HEK293 (cell line): ENCODE data around the gene IGF2BP1.

Experiments used
- EGR2 ChIP-seq: fragments of 450-650 bp; formaldehyde crosslinking; IDR thresholded peaks from 2 replicates; pipeline ENCODE4 v1.5.1; 2016; ENCODE audit warnings: low read depth, missing biosample characterization, missing genetic modification characterization
- ELK4 ChIP-seq: IDR thresholded peaks from 2 replicates; pipeline ENCODE4 v1.6.1; 2011; ENCODE audit warnings: mild to moderate bottlenecking, low read depth, low read length, borderline replicate concordance
- HOXA7 ChIP-seq: sonication (generic); formaldehyde crosslinking; IDR thresholded peaks from 2 replicates; pipeline ENCODE4 v1.8.1; 2022; ENCODE audit warnings: missing genetic modification reagents, borderline replicate concordance
- KLF16 ChIP-seq: fragments of 450-650 bp; formaldehyde crosslinking; IDR thresholded peaks from 2 replicates; pipeline ENCODE4 v1.5.1; 2017; ENCODE audit warnings: missing biosample characterization, missing genetic modification characterization
- MYNN ChIP-seq: fragments of 450-650 bp; formaldehyde crosslinking; IDR thresholded peaks from 2 replicates; pipeline ENCODE4 v1.5.1; 2016; ENCODE audit warnings: missing biosample characterization, missing genetic modification characterization, borderline replicate concordance
- RBAK ChIP-seq: fragments of 450-650 bp; formaldehyde crosslinking; IDR thresholded peaks from 2 replicates; pipeline ENCODE4 v1.5.1; 2016; ENCODE audit warnings: missing biosample characterization, missing genetic modification characterization
- SCRT1 ChIP-seq: fragments of 450-650 bp; formaldehyde crosslinking; IDR thresholded peaks from 2 replicates; pipeline ENCODE4 v1.5.1; 2016; ENCODE audit warnings: missing biosample characterization, missing genetic modification characterization, borderline replicate concordance
- SP7 ChIP-seq: fragments of 450-650 bp; formaldehyde crosslinking; IDR thresholded peaks from 2 replicates; pipeline ENCODE4 v1.5.1; 2016; ENCODE audit warnings: missing biosample characterization, missing genetic modification characterization
- ZBTB26 ChIP-seq: fragments of 450-650 bp; formaldehyde crosslinking; optimal IDR thresholded peaks from 2 replicates; pipeline ENCODE3; 2016; ENCODE audit warnings: missing biosample characterization, mild to moderate bottlenecking, missing genetic modification characterization
- ZBTB48 ChIP-seq: fragments of 450-650 bp; formaldehyde crosslinking; IDR thresholded peaks from 2 replicates; pipeline ENCODE4 v1.5.1; 2016; ENCODE audit warnings: missing biosample characterization, missing genetic modification characterization
- ZEB2 ChIP-seq: fragments of 450-650 bp; formaldehyde crosslinking; IDR thresholded peaks from 2 replicates; pipeline ENCODE4 v1.5.1; 2016; ENCODE audit warnings: missing biosample characterization, missing genetic modification characterization
- ZNF112 ChIP-seq: fragments of 450-650 bp; formaldehyde crosslinking; IDR thresholded peaks from 2 replicates; pipeline ENCODE4 v1.5.0; 2017; ENCODE audit warnings: missing biosample characterization, missing genetic modification characterization
- ZNF140 ChIP-seq: fragments of 450-650 bp; formaldehyde crosslinking; IDR thresholded peaks from 2 replicates; pipeline ENCODE4 v1.5.1; 2016; ENCODE audit warnings: missing biosample characterization, missing genetic modification characterization
- ZNF148 ChIP-seq: fragments of 450-650 bp; formaldehyde crosslinking; IDR thresholded peaks from 2 replicates; pipeline ENCODE4 v1.5.0; 2017; ENCODE audit warnings: missing biosample characterization, missing genetic modification characterization, borderline replicate concordance
- ZNF184 ChIP-seq: fragments of 450-650 bp; IDR thresholded peaks from 2 replicates; pipeline ENCODE4 v1.5.1; 2018; ENCODE audit warnings: missing biosample characterization, mild to moderate bottlenecking, missing genetic modification characterization
- ZNF202 ChIP-seq: fragments of 450-650 bp; formaldehyde crosslinking; IDR thresholded peaks from 2 replicates; pipeline ENCODE4 v1.5.1; 2016; ENCODE audit warnings: missing biosample characterization, missing genetic modification characterization, borderline replicate concordance
- ZNF214 ChIP-seq: fragments of 450-650 bp; formaldehyde crosslinking; IDR thresholded peaks from 2 replicates; pipeline ENCODE4 v1.5.1; 2017; ENCODE audit warnings: missing biosample characterization, mild to moderate bottlenecking, missing genetic modification characterization, borderline replicate concordance
- ZNF341 ChIP-seq: fragments of 450-650 bp; formaldehyde crosslinking; IDR thresholded peaks from 2 replicates; pipeline ENCODE4; 2016; ENCODE audit warnings: low read depth, missing biosample characterization, missing genetic modification characterization
- ZNF354C ChIP-seq: fragments of 450-650 bp; formaldehyde crosslinking; IDR thresholded peaks from 2 replicates; pipeline ENCODE4 v1.5.1; 2016; ENCODE audit warnings: missing biosample characterization, missing genetic modification characterization, low read depth, borderline replicate concordance
- ZNF398 ChIP-seq: fragments of 450-650 bp; formaldehyde crosslinking; IDR thresholded peaks from 2 replicates; pipeline ENCODE4 v1.5.1; 2017; ENCODE audit warnings: missing biosample characterization, missing genetic modification characterization
- ZNF488 ChIP-seq: fragments of 450-650 bp; formaldehyde crosslinking; IDR thresholded peaks from 2 replicates; pipeline ENCODE4 v1.5.1; 2016; ENCODE audit warnings: missing biosample characterization, missing genetic modification characterization
- ZNF660 ChIP-seq: fragments of 450-650 bp; IDR thresholded peaks from 2 replicates; pipeline ENCODE4 v1.5.1; 2018; ENCODE audit warnings: missing biosample characterization, mild to moderate bottlenecking, missing genetic modification characterization
- ZNF670 ChIP-seq: fragments of 450-650 bp; formaldehyde crosslinking; IDR thresholded peaks from 2 replicates; pipeline ENCODE4 v1.5.1; 2016; ENCODE audit warnings: missing biosample characterization, missing genetic modification characterization, low read depth
- TF ChIP-seq, protein P1 (sequence below): fragments of 450-650 bp; formaldehyde crosslinking; IDR thresholded peaks from 2 replicates; pipeline ENCODE4 v1.5.1; 2016; ENCODE audit warnings: missing biosample characterization, missing genetic modification characterization
- TF ChIP-seq, protein P2 (sequence below): fragments of 450-650 bp; formaldehyde crosslinking; IDR thresholded peaks from 2 replicates; pipeline ENCODE4 v1.5.1; 2016; ENCODE audit warnings: missing biosample characterization, missing genetic modification characterization
- TF ChIP-seq, protein P3 (sequence below): sonication (generic); formaldehyde crosslinking; IDR thresholded peaks from 2 replicates; pipeline ENCODE4 v1.8.1; 2022; ENCODE audit warnings: mild to moderate bottlenecking, moderate library complexity, missing genetic modification reagents

IGF2BP1 gene

DNA sequence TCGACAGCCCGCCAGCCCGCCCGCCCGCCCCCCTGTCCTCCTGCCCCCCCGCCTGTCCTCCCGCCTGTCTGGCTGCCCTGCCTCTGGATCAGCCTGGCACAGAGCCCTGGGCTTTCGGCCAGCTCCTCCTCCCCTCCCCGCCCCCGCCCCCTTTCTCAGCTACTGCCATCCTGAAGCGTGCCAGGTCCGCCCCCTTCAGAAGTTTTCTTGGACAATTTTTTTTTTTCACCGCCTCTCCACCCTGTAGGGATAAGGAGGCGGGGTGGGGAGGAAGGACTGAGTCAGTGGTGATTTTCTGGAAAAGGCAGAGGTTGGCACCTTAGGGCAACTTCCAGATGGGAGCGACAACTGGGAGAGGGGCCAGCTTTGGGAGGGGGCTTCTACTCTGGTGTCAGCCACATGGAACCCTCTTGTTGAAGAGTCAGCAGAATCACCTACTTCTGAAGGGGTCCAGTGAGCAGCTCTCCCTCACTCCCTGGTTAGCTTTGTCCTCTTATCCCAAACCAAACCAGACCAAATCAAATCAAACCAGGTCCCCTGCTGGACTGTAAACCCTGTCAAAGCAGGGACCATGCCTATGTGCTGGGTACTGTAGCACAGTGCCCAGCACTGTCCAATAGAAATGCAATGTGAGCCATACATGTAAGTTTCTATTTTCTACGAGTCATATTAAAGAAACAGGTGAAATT is 19.7 kb downstream of the IGF2BP1 start (continued):
- TF ChIP-seq ZNF112 (tag by site-specific recombination) (no peak), ZNF214 (tag by site-specific recombination) (no peak), ZNF148 (tag by site-specific recombination) (no peak), ZNF670 (no peak), ZNF398 (tag by site-specific recombination) (peak; percentile 52), EGR2 (tag by site-specific recombination) (peak; percentile 91), ZNF202 (tag by site-specific recombination) (no peak), KLF16 (tag by site-specific recombination) (0 out of 2 replicates have a peak, but pooled peaks have one; percentile 78), ZNF354C (tag by site-specific recombination) (no peak), ELK4 (no peak), RBAK (tag by site-specific recombination) (no peak), ZNF660 (tag by site-specific recombination) (peak; percentile 47; the same call in 1 of the 2 replicates), ZNF140 (tag by site-specific recombination) (no peak), HOXA7 (CRISPR knock-in tag) (no peak), ZNF184 (tag by site-specific recombination) (no peak), MYNN (no peak), SP7 (tag by site-specific recombination) (peak; percentile 65), ZEB2 (tag by site-specific recombination) (peak; percentile 36; the same call in 1 of the 2 replicates), ZBTB26 (tag by site-specific recombination) (no peak), ZNF488 (tag by site-specific recombination) (no peak), ZBTB48 (tag by site-specific recombination) (no peak; the same call in 1 of the 2 replicates), SCRT1 (tag by site-specific recombination) (no peak), ZNF341 (tag by site-specific recombination) (peak; percentile 21; the same call in 1 of the 2 replicates)
- TF ChIP-seq, protein P1, sequence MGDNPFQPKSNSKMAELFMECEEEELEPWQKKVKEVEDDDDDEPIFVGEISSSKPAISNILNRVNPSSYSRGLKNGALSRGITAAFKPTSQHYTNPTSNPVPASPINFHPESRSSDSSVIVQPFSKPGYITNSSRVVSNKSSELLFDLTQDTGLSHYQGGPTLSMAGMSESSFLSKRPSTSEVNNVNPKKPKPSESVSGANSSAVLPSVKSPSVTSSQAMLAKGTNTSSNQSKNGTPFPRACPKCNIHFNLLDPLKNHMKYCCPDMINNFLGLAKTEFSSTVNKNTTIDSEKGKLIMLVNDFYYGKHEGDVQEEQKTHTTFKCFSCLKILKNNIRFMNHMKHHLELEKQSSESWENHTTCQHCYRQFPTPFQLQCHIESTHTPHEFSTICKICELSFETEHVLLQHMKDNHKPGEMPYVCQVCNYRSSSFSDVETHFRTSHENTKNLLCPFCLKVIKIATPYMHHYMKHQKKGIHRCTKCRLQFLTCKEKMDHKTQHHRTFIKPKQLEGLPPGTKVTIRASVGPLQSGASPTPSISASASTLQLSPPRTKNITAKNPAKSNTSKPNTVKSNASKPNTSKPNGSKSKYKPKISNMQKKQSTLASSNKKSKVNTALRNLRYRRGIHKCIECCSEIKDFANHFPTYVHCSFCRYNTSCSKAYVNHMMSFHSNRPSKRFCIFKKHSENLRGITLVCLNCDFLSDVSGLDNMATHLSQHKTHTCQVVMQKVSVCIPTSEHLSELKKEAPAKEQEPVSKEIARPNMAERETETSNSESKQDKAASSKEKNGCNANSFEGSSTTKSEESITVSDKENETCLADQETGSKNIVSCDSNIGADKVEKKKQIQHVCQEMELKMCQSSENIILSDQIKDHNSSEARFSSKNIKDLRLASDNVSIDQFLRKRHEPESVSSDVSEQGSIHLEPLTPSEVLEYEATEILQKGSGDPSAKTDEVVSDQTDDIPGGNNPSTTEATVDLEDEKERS (tag by site-specific recombination): no peak
- TF ChIP-seq, protein P2, sequence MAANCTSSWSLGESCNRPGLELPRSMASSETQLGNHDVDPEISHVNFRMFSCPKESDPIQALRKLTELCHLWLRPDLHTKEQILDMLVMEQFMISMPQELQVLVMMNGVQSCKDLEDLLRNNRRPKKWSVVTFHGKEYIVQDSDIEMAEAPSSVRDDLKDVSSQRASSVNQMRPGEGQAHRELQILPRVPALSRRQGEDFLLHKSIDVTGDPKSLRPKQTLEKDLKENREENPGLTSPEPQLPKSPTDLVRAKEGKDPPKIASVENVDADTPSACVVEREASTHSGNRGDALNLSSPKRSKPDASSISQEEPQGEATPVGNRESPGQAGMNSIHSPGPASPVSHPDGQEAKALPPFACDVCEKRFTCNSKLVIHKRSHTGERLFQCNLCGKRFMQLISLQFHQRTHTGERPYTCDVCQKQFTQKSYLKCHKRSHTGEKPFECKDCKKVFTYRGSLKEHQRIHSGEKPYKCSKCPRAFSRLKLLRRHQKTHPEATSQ: no peak
- TF ChIP-seq, protein P3, sequence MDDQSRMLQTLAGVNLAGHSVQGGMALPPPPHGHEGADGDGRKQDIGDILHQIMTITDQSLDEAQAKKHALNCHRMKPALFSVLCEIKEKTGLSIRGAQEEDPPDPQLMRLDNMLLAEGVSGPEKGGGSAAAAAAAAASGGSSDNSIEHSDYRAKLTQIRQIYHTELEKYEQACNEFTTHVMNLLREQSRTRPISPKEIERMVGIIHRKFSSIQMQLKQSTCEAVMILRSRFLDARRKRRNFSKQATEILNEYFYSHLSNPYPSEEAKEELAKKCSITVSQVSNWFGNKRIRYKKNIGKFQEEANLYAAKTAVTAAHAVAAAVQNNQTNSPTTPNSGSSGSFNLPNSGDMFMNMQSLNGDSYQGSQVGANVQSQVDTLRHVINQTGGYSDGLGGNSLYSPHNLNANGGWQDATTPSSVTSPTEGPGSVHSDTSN (CRISPR knock-in tag): no peak
